Progenitor cell of endocrine pancreas (in vitro differentiated cells): ENCODE measurements around the gene CACNA2D4. TPM values are rescaled to one million over a fixed set of nuclear protein-coding genes. Genes with fewer than 3 reads are reported as not detected.

Source experiments
- DNase-seq: peaks from one replicate; pipeline ENCODE4 v3.0.0; 2021; ENCODE audit warnings: low spot score; ENCODE audit not compliant: unreplicated experiment
- H3K27ac Mint-ChIP-seq: 2 replicates; pipeline ENCODE4 v1.8.0; 2021; ENCODE audit warnings: mild to moderate bottlenecking, moderate library complexity, mixed read lengths
- H3K27me3 Mint-ChIP-seq: 2 replicates; pipeline ENCODE4 v1.8.0; 2021; ENCODE audit warnings: mixed read lengths
- H3K36me3 Mint-ChIP-seq: 2 replicates; pipeline ENCODE4 v1.8.0; 2022; ENCODE audit warnings: mixed read lengths; ENCODE audit not compliant: insufficient read depth
- H3K4me1 Mint-ChIP-seq: 2 replicates; pipeline ENCODE4 v1.8.0; 2021; ENCODE audit warnings: low read depth, mixed read lengths
- H3K4me3 Mint-ChIP-seq: 2 replicates; pipeline ENCODE4 v1.8.0; 2021; ENCODE audit warnings: low read depth, mild to moderate bottlenecking, moderate library complexity, mixed read lengths
- H3K9me3 Mint-ChIP-seq: 2 replicates; pipeline ENCODE4 v1.8.0; 2021; ENCODE audit warnings: low read depth, mixed read lengths
- CTCF ChIP-seq: fragments of 200-600 bp; sonication (generic); IDR thresholded peaks from one replicate; pipeline ENCODE4 v1.5.0; 2021; ENCODE audit warnings: antibody characterized with exemption, mild to moderate bottlenecking; ENCODE audit not compliant: unreplicated experiment
- total RNA-seq: library from RNA; stranded (reverse); gene quantifications from 2 replicates; pipeline ENCODE4 v1.2.1, GENCODE V29; 2021

The CACNA2D4 gene
- total RNA-seq, 1 donor from 2014 or later: 0.34 TPM

GRCh38 chr12:1870998-1871917 is 47.2 kb downstream of the CACNA2D4 start:
- H3K27ac Mint-ChIP-seq: no peak overlapping the region
- H3K4me1 Mint-ChIP-seq: peaks cover 5% of the 10 kb centered on the region
- TF ChIP-seq CTCF: no peak
- H3K9me3 Mint-ChIP-seq: peaks cover 13% of the 10 kb centered on the region
- peaks cover 3% of the 10 kb centered on the region for H3K36me3 Mint-ChIP-seq
- H3K4me3 Mint-ChIP-seq: no peak overlapping the region
- DNase-seq: peak; percentile 6
- H3K27me3 Mint-ChIP-seq: peaks cover 8% of the 10 kb centered on the region

GRCh38 chr12:1870086-1870485 is 48.4 kb downstream of the CACNA2D4 start:
- DNase-seq: peak; percentile 7
- Mint-ChIP-seq H3K4me1 (peaks cover under 1% of the 10 kb centered on the region), H3K9me3 (peaks cover 16% of the 10 kb centered on the region), H3K27me3 (peaks cover 6% of the 10 kb centered on the region), H3K27ac (no peak overlapping the region), H3K36me3 (peaks cover 3% of the 10 kb centered on the region), H3K4me3 (no peak overlapping the region)
- no peak for TF ChIP-seq CTCF

GRCh38 chr12:1869145-1869544 is 49.3 kb downstream of the CACNA2D4 start:
- Mint-ChIP-seq H3K27me3 (peaks cover 6% of the 10 kb centered on the region), H3K27ac (no peak overlapping the region), H3K36me3 (peaks cover 3% of the 10 kb centered on the region), H3K4me3 (no peak overlapping the region), H3K4me1 (no peaks in the 10 kb centered on the region), H3K9me3 (peaks cover 16% of the 10 kb centered on the region)
- TF ChIP-seq CTCF: no peak
- peak; percentile 7 for DNase-seq

GRCh38 chr12:1865284-1865866 is 53.1 kb downstream of the CACNA2D4 start:
- Mint-ChIP-seq H3K36me3 (peaks cover 3% of the 10 kb centered on the region), H3K27me3 (peaks cover 6% of the 10 kb centered on the region), H3K27ac (no peak overlapping the region), H3K4me3 (no peak overlapping the region), H3K4me1 (no peaks in the 10 kb centered on the region), H3K9me3 (peaks cover 16% of the 10 kb centered on the region)
- DNase-seq: no peak
- TF ChIP-seq CTCF: no peak

GRCh38 chr12:1864867-1865266 is 53.6 kb downstream of the CACNA2D4 start:
- no peak overlapping the region for H3K27ac Mint-ChIP-seq
- H3K27me3 Mint-ChIP-seq: peaks cover 5% of the 10 kb centered on the region
- peaks cover 15% of the 10 kb centered on the region for H3K9me3 Mint-ChIP-seq
- H3K36me3 Mint-ChIP-seq: peaks cover 3% of the 10 kb centered on the region
- H3K4me3 Mint-ChIP-seq: no peak overlapping the region
- no peak for TF ChIP-seq CTCF
- H3K4me1 Mint-ChIP-seq: no peaks in the 10 kb centered on the region
- no peak for DNase-seq
